ENCODE results near the gene GLP1R. TPM values are rescaled to one million over a fixed set of nuclear protein-coding genes. Genes with fewer than 3 reads are reported as not detected.

The GLP1R gene
- total and polyA plus RNA-seq, 2 of the 13 experiments (the other 11 are each of a cell fraction or from before 2014, with no cell fraction given) = not detected

DNA sequence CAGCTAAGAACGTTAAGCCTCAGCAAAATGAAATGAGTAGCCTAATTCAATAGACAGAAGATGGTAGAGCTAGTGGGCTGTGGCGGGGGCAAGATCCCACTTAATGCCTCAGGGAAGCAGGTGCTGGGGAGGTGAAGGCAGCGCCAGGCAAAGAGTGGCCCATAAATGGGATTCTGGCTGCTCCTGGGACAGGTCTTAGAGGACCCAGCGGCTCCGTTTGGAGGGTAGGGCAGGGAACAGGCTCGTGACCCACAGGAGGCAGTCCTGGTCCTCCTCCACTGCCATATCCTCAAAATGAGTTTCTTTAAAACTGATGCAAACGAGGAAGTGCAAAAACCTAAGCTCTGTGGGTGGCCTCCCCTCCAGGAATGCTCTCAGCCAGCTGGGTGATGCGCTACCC lies 33.7 kb downstream of the GLP1R start:
- Histone ChIP-seq H3K79me2 (ENCODE audit: insufficient read depth, low read length) (no peaks in the 10 kb centered on the region), H3K4me1 (ENCODE audit: insufficient read depth, low read length) (no peaks in the 10 kb centered on the region), H4K20me1 (ENCODE audit: insufficient read depth, low read length) (no peaks in the 10 kb centered on the region), H3K9ac (ENCODE audit: insufficient read depth, low read depth, low read length) (no peak overlapping the region), H3K27ac (ENCODE audit: extremely low read length, insufficient read depth, low read length) (no peak overlapping the region), H3K4me2 (ENCODE audit: low read depth, low read length) (no peak overlapping the region), H3K9me3 (ENCODE audit: low read length) (no peaks in the 10 kb centered on the region), H3K36me3 (replicated peaks in 1 of 2; ENCODE audit: control insufficient read depth in 1 of 2, insufficient read depth in 2 of 2, low read length in 2 of 2) (no peaks in the 10 kb centered on the region), H2AFZ (ENCODE audit: low read length) (no peak overlapping the region), H3K4me3 (replicated peaks in 1 of 3; ENCODE audit: insufficient read depth in 1 of 3, low read depth in 2 of 3, low read length in 3 of 3) (no peak overlapping the region), H3K27me3 (ENCODE audit: control insufficient read depth in 1 of 2, insufficient read depth in 2 of 2, low read length in 2 of 2) (peaks cover 0 to 14% of the 10 kb centered on the region in 2 experiments; a peak in 1 of 5 replicates)
- TF ChIP-seq, protein P1, sequence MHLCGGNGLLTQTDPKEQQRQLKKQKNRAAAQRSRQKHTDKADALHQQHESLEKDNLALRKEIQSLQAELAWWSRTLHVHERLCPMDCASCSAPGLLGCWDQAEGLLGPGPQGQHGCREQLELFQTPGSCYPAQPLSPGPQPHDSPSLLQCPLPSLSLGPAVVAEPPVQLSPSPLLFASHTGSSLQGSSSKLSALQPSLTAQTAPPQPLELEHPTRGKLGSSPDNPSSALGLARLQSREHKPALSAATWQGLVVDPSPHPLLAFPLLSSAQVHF (CRISPR knock-in tag; IDR thresholded peaks at IDR 0.05) = no peak
- no peak for TF ChIP-seq JUND (CRISPR knock-in tag; IDR thresholded peaks at IDR 0.05)
- no peak for TF ChIP-seq ETV6 (CRISPR knock-in tag; conservative IDR thresholded peaks at IDR 0.05)
- TF ChIP-seq IKZF4 (CRISPR knock-in tag; IDR thresholded peaks at IDR 0.05; ENCODE audit: borderline replicate concordance, low read depth, not compliant biosample characterization) = no peak
- TF ChIP-seq, protein P2, sequence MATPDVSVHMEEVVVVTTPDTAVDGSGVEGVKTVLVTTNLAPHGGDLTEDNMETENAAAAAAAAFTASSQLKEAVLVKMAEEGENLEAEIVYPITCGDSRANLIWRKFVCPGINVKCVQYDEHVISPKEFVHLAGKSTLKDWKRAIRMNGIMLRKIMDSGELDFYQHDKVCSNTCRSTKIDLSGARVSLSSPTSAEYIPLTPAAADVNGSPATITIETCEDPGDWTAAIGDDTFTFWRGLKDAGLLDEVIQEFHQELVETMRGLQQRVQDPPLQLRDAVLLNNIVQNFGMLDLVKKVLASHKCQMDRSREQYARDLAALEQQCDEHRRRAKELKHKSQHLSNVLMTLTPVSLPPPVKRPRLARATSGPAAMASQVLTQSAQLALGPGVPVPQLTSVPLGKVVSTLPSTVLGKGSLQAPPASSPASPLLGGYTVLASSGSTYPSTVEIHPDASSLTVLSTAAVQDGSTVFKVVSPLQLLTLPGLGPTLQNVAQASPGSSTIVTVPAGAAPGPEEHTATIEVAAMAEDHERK (CRISPR knock-in tag; IDR thresholded peaks at IDR 0.05; ENCODE audit: low read depth) = no peak
- TF ChIP-seq RORA (CRISPR knock-in tag; IDR thresholded peaks at IDR 0.05) = no peak
- no peak for TF ChIP-seq PCBP2 (optimal IDR thresholded peaks at IDR 0.05; ENCODE audit: low read depth, low read length, poor library complexity, severe bottlenecking)
- no peak for TF ChIP-seq ZNF446 (CRISPR knock-in tag; IDR thresholded peaks at IDR 0.05)
- ATAC-seq (no peak), FAIRE-seq (no peak), DNase-seq (ENCODE audit: low spot score) (no peak)
- POLR2A ChIA-PET = no interaction called here
- CTCF ChIA-PET (ENCODE audit: low intra/inter-chr PET ratio, low total read pairs) = no interaction called here
- 10% methylated on average over 8 of the region's 8 CpGs for WGBS (ENCODE audit: low lambda C conversion rate)
- in situ Hi-C loops (cut with HindIII; ENCODE audit: extremely low pct_ligation_motif_present, low pct_unique_long_range_greater_than_20kb) (no loop called here), intact Hi-C loops (cut with micrococcal nuclease; ENCODE audit: unreplicated experiment) (no loop called here)
- BruUV-seq (replicated peaks) = no TSS peak
